DOHH2 (cell line): Measurements from ENCODE around the gene SLFN12L.
"Not testable (repeated sequence)": the region's sequence is repeated elsewhere in the genome, so short reads cannot be mapped to it uniquely, and the experiment has no call there.

Source experiments
- H3F3A ChIP-seq: fragments of 200-600 bp; sonication (generic), shearing (Covaris generic); 2 replicates; pipeline ENCODE4 v1.6.0; 2016; ENCODE audit warnings: antibody characterized with exemption, mild to moderate bottlenecking; ENCODE audit not compliant: control insufficient read depth, insufficient read depth
- H3K27ac ChIP-seq: fragments of 200-600 bp; sonication (generic); 2 replicates; pipeline ENCODE4 v1.5.1; 2014; ENCODE audit warnings: low read depth, mild to moderate bottlenecking, low read length, moderate library complexity
- H3K27me3 ChIP-seq: fragments of 200-600 bp; sonication (generic); 2 replicates; pipeline ENCODE4 v1.6.1; 2014; ENCODE audit warnings: mild to moderate bottlenecking, low read length, mixed read lengths; ENCODE audit not compliant: control insufficient read depth
- H3K36me3 ChIP-seq: fragments of 200-600 bp; sonication (generic); 2 replicates; pipeline ENCODE4 v1.6.1; 2014; ENCODE audit warnings: mild to moderate bottlenecking, low read length, moderate library complexity, mixed read lengths; ENCODE audit not compliant: control insufficient read depth
- H3K4me1 ChIP-seq: fragments of 200-600 bp; sonication (generic); 2 replicates; pipeline ENCODE4 v1.6.1; 2014; ENCODE audit warnings: mild to moderate bottlenecking, low read length, mixed read lengths; ENCODE audit not compliant: control insufficient read depth
- H3K4me2 ChIP-seq: fragments of 200-600 bp; sonication (generic); 2 replicates; pipeline ENCODE4 v1.6.0; 2014; ENCODE audit warnings: mild to moderate bottlenecking, low read length, moderate library complexity
- H3K4me3 ChIP-seq: fragments of 200-600 bp; sonication (generic); 2 replicates; pipeline ENCODE4 v1.5.1; 2014; ENCODE audit warnings: mild to moderate bottlenecking, low read length, mixed read lengths
- H3K79me2 ChIP-seq: fragments of 200-600 bp; sonication (generic); 2 replicates; pipeline ENCODE4 v1.6.1; 2014; ENCODE audit warnings: mild to moderate bottlenecking, low read length, mixed read lengths; ENCODE audit not compliant: control insufficient read depth
- H3K9me2 ChIP-seq: fragments of 200-600 bp; sonication (generic); replicated peaks from 2 replicates; pipeline ENCODE4 v1.6.1; 2014; ENCODE audit warnings: mild to moderate bottlenecking, low read length, mixed read lengths; ENCODE audit not compliant: control insufficient read depth
- H3K9me3 ChIP-seq: fragments of 200-600 bp; sonication (generic); 2 replicates; pipeline ENCODE4 v1.6.1; 2014; ENCODE audit warnings: antibody characterized with exemption, low read length, mixed read lengths; ENCODE audit not compliant: control insufficient read depth, insufficient read depth
- H4K20me1 ChIP-seq: fragments of 200-600 bp; sonication (generic); 2 replicates; pipeline ENCODE4 v1.6.0; 2014; ENCODE audit warnings: low read depth, mild to moderate bottlenecking, antibody characterized with exemption, low read length, moderate library complexity; ENCODE audit not compliant: control insufficient read depth, insufficient read depth
- CTCF ChIP-seq: fragments of 200-600 bp; sonication (generic); IDR thresholded peaks from one replicate; pipeline ENCODE4 v1.5.1; 2014; ENCODE audit warnings: antibody characterized with exemption, mild to moderate bottlenecking, low read depth, low read length; ENCODE audit not compliant: poor library complexity, severe bottlenecking
- EZH2phosphoT487 ChIP-seq: fragments of 200-600 bp; sonication (generic); IDR thresholded peaks from 2 replicates; pipeline ENCODE4 v1.6.1; 2017; ENCODE audit warnings: borderline replicate concordance, mild to moderate bottlenecking, antibody characterized with exemption, low read length, moderate library complexity, mixed read lengths

Gene SLFN12L

GRCh38 chr17:35566968-35567367 is 29.5 kb upstream of the SLFN12L start:
- Histone ChIP-seq H3K4me1 (peaks cover 18% of the 10 kb centered on the region), H3K9me3 (no peaks in the 10 kb centered on the region), H4K20me1 (no peaks in the 10 kb centered on the region; the same call in 1 of the 2 replicates), H3K27me3 (no peaks in the 10 kb centered on the region; the same call in none of the 2 replicates), H3K4me2 (peak overlapping the region; percentile 67), H3K9me2 (no peaks in the 10 kb centered on the region), H3K79me2 (peaks cover 40% of the 10 kb centered on the region), H3K27ac (no peak overlapping the region), H3K4me3 (peak overlapping the region; percentile 84), H3K36me3 (peaks cover 4% of the 10 kb centered on the region), H3F3A (peaks cover 3% of the 10 kb centered on the region; the same call in 1 of the 2 replicates)
- TF ChIP-seq EZH2phosphoT487 = no peak
- TF ChIP-seq CTCF = no peak

GRCh38 chr17:35563181-35563580 is 25.7 kb upstream of the SLFN12L start:
- H3K79me2 ChIP-seq, H3F3A ChIP-seq, H3K27me3 ChIP-seq, H3K4me1 ChIP-seq, H4K20me1 ChIP-seq, H3K36me3 ChIP-seq, H3K27ac ChIP-seq, H3K9me2 ChIP-seq, H3K9me3 ChIP-seq, H3K4me3 ChIP-seq, H3K4me2 ChIP-seq: not testable (repeated sequence)

- peaks cover 19% of the 10 kb centered on the region for H3K27me3 ChIP-seq
- TF ChIP-seq CTCF (no peak), EZH2phosphoT487 (no peak)
- no peaks in the 10 kb centered on the region for H4K20me1 ChIP-seq
- no peaks in the 10 kb centered on the region for H3K9me2 ChIP-seq
- H3K27ac ChIP-seq = no peak within 1 kb of the TSS
- H3K36me3 ChIP-seq = no peaks in the 10 kb centered on the region
- no peaks in the 10 kb centered on the region for H3F3A ChIP-seq
- no peak within 1 kb of the TSS for H3K4me2 ChIP-seq
- H3K4me3 ChIP-seq = no peak within 1 kb of the TSS
- H3K79me2 ChIP-seq = no peaks in the 10 kb centered on the region
- H3K9me3 ChIP-seq = no peaks in the 10 kb centered on the region
- no peaks in the 10 kb centered on the region for H3K4me1 ChIP-seq
Observed at GRCh38 chr17:35560703-35561102, 23.2 kb upstream of the SLFN12L start, which contains the start of gene SLFN14. Gene SLFN14, minus strand, starts transcription at chr17:35560819. Its CDS starts 2,757 bp downstream, at chr17:35558062.

- H3K27me3 ChIP-seq = peaks cover 19% of the 10 kb centered on the region
- H3K27ac ChIP-seq = no peak overlapping the region
- no peak overlapping the region for H3K4me3 ChIP-seq
- no peaks in the 10 kb centered on the region for H3K9me2 ChIP-seq
- no peaks in the 10 kb centered on the region for H3K4me1 ChIP-seq
- H3K4me2 ChIP-seq = no peak overlapping the region
- TF ChIP-seq CTCF = no peak
- TF ChIP-seq EZH2phosphoT487 = no peak
- H4K20me1 ChIP-seq = no peaks in the 10 kb centered on the region
- H3K36me3 ChIP-seq = no peaks in the 10 kb centered on the region
- no peaks in the 10 kb centered on the region for H3F3A ChIP-seq
- no peaks in the 10 kb centered on the region for H3K9me3 ChIP-seq
- no peaks in the 10 kb centered on the region for H3K79me2 ChIP-seq
Observed at GRCh38 chr17:35559495-35560210, 22.2 kb upstream of the SLFN12L start.
